ENCODE data around the gene STK33. TPM values are rescaled to one million over a fixed set of nuclear protein-coding genes. Genes with fewer than 3 reads are reported as not detected.

STK33 gene
- total and polyA plus RNA-seq, 2 donors (not counting 3 experiments of a cell fraction or from before 2014, with no cell fraction given): 0.63 to 3.4 TPM

- Histone ChIP-seq H2AFZ (ENCODE audit: low read depth, low read length) (no peak overlapping the region), H3K9me1 (replicated peaks; ENCODE audit: control insufficient read depth, extremely low read depth, insufficient read depth, low read length) (no peaks in the 10 kb centered on the region), H3K27ac (ENCODE audit: insufficient read depth, low read depth, low read length) (no peak overlapping the region), H3K36me3 (ENCODE audit: control insufficient read depth in 2 of 2, extremely low read depth in 1 of 2, insufficient read depth in 2 of 2, low read length in 2 of 2) (no peaks in the 10 kb centered on the region), H3K79me2 (ENCODE audit: control insufficient read depth, insufficient read depth, low read length) (no peaks in the 10 kb centered on the region), H3K4me2 (ENCODE audit: insufficient read depth, low read length) (no peak overlapping the region), H3K4me3 (replicated peaks in 1 of 3; ENCODE audit: insufficient read depth in 1 of 3, low read depth in 1 of 3, low read length in 3 of 3) (no peak overlapping the region), H3K27me3 (ENCODE audit: control insufficient read depth in 2 of 2, insufficient read depth in 2 of 2, low read length in 2 of 2) (peaks cover 0 to 7% of the 10 kb centered on the region in 2 experiments), H3K9ac (replicated peaks; ENCODE audit: extremely low read depth, insufficient read depth, low read length) (no peak overlapping the region), H3K9me3 (replicated peaks; ENCODE audit: control insufficient read depth, insufficient read depth, low read length) (no peaks in the 10 kb centered on the region), H3K4me1 (ENCODE audit: control insufficient read depth, extremely low read depth, insufficient read depth, low read length) (no peaks in the 10 kb centered on the region), H4K20me1 (replicated peaks; ENCODE audit: control insufficient read depth, extremely low read depth, insufficient read depth, low read length) (no peaks in the 10 kb centered on the region)
- dilution Hi-C loops (cut with MboI; ENCODE audit: extremely low pct_ligation_motif_present, low sequenced_read_pairs): no loop called here
- intact Hi-C loops (cut with micrococcal nuclease): loop anchor here (5.0 kb wide), 1 partner anchor 81 kb away; the partner anchor contains the start of genes RPL27A and TRIM66
- FAIRE-seq (no peak), DNase-seq (ENCODE audit: low read depth, low spot score) (no peak)
- POLR2A ChIA-PET: no interaction called here
- CTCF ChIA-PET: no interaction called here
- TF ChIP-seq POLR2AphosphoS5 (IDR thresholded peaks at IDR 0.05; ENCODE audit: insufficient read depth, low read depth, low read length): no peak
- no peak for TF ChIP-seq MYC (IDR thresholded peaks at IDR 0.05; ENCODE audit: low read depth, low read length)
- TF ChIP-seq JUN (IDR thresholded peaks at IDR 0.05; ENCODE audit: borderline replicate concordance, insufficient read depth, insufficient read length, low read depth): no peak
- no peak for TF ChIP-seq EZH2 (IDR thresholded peaks at IDR 0.05; ENCODE audit: borderline replicate concordance, low read depth, low read length, severe bottlenecking)
- TF ChIP-seq CTCF (IDR thresholded peaks at IDR 0.05; ENCODE audit: extremely low read depth in 1 of 2, insufficient read depth in 1 of 2, low read depth in 1 of 2, low read length in 2 of 2): no peak
- TF ChIP-seq FOS (IDR thresholded peaks at IDR 0.05; ENCODE audit: borderline replicate concordance, insufficient read depth, low read length): no peak
- no TSS peak for BruUV-seq (replicated peaks)
Observed at GRCh38 chr11:8601376-8602133, 7.5 kb upstream of the STK33 start.
